HG02973 (cell line): ENCODE measurements around the gene PRDX5.

Experiments
- ATAC-seq: cut with Tn5 transposase; IDR thresholded peaks from one replicate; pipeline ENCODE4 v1.9.1; 2021; ENCODE audit warnings: moderate library complexity; ENCODE audit not compliant: unreplicated experiment

Gene PRDX5

DNA sequence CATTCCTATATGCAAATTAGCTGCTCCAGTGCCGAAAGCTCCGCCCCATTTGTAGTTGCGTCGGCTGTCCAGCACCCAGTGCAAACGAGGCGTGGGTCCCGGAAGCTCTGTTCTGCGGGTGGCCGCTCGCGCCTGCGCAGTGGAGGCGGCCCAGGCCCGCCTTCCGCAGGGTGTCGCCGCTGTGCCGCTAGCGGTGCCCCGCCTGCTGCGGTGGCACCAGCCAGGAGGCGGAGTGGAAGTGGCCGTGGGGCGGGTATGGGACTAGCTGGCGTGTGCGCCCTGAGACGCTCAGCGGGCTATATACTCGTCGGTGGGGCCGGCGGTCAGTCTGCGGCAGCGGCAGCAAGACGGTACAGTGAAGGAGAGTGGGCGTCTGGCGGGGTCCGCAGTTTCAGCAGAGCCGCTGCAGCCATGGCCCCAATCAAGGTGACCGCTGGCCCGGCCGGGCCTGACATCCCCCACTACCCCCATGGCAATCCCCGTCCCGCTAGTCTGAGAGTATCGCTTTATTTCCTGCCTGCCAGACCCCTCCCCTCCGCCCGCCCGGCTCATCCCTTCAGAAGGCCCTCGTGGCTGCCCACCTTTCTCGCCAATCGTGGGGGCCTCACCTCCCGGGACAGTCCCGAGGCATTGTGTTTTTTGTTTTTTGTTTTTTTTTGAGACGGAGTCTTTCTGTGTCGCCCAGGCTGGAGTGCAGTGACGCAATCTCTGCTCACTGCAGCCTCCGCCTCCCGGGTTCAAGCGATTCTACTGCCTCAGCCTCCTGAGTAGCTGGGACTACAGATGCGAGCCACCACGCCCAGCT, at the start of gene PRDX5:
Gene PRDX5, plus strand, starts transcription at position 161 of the 805 bp plus-strand sequence. Its CDS starts 95 bp downstream, at position 256.
- peak; percentile 59 for ATAC-seq

DNA sequence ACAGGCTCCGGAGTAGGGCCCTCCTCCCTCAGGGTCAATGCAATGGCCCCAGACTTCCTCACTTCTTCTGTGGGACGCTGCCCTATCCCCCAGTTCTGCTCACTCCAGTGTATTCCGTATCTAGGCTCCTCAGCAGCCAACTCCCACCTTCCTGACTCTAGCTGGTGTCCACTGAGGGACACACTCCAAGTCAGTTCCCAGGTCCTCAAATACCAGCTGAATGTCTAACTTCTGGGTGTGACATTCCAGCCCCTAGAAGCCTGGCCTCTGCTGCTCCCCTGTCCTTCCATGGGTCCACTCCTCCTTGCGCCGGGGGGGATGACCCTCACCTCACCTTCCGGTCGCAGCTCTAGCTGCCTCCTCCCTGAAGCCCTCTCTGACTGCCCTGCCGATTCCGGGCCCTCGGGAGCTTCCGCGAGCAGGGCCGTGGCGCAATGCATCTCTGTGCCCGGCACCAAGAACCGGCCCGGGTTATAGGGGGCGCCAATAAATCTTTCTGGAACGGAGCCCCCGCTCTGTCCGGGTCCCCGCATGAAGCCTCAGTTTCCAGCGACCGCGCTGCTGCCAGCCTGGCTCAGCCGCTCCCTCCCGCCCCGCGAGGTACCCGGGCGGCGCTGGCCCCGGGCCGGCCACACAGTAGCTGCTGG, 48.9 kb upstream of the PRDX5 start:
- peak; percentile 10 for ATAC-seq

GRCh38 chr11:64269540-64270220, 48.2 kb upstream of the PRDX5 start:
- peak; percentile 51 for ATAC-seq

DNA sequence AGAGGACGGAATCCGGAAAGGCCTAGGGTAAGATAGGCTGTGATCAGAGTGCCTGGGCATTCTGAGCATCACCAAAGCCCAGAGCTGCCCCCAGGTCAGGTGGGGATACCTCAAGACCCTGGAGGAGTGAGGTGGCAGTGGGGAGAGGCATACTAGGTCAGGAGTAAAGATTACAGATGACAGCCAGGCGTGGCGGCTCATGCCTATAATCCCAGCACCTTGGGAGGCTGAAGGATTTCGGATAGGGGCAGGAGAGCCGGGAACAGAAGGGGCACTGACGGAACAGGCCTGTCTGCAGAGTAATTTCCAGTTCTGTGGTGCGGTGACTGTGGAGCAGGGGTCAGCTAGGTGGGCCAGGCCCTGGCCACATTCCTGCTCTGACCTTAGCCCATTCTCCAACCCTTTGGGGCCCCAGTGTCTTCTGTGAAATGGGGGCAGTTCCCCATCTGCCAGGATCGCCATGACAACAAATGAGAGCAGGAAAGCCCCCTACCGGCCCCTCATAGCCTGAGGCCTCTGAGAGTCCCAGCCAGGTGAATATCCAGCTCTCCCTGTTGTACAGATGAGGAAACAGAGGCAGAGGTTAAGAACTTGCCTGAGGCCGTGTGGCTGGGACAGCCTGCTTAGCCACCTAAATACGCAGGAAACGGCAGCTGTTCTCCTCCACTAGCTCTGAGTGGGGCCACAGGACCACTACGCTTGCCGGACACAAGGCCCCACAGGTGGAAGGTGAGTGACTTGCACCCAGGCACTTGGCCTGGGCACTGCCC, 42.7 kb upstream of the PRDX5 start:
- no peak for ATAC-seq

DNA sequence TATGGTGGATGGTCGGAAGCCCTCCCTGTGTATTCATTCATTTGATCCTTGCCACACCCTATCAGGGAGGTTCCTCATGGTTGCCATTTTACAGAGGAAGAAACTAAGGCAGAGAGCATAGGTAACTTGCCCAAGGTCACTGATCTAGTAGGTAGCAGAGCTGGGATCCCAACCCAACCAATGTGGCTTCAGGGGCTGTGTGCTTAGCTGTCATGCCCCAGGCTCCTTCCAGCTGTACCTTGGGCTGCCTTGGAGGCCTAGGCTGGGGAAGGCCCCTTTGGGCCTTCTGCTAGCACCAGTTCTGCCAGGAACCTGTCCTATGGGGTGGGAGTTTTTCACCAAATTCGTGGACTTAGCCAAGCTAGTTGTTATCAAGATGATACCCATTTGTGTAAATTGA, 42.1 kb upstream of the PRDX5 start:
- ATAC-seq = no peak

DNA sequence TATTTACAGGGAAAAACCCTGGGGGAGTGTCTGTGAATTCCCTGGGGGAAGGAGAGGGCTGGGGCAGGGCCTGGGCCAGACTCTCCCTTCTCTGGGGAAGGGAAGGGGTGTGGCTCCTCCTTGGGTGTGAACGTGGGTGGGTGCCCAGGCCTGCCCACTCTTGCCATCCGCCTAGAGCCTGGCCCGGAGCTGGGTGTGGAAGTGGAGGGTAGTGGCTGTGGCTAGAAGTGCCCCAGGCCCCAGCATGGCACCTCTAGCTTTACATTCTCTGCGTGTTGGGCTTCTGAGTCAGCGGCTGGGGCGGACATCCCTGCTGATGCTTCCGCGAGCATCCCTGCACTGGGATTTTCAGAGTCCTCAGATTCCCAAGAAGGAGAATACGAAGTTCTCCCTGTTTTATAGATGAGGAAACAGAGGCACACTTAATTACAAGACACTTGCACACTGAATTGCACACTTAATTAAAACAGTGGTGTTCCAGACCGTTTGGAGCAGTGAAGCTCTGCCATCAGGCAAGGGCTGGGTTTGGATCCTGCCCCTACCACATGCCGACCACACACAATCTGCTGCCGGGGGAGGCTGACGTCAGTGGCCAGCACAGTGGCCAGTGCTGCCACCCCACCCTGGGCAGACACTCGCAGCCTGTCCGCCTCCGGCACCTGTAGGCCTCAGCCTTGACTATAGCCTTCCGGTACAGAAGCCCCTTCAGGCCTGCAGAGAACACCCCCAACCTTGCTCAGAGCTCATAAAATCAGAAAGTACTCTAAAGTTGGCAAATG, 41.1 kb upstream of the PRDX5 start:
- no peak for ATAC-seq

DNA sequence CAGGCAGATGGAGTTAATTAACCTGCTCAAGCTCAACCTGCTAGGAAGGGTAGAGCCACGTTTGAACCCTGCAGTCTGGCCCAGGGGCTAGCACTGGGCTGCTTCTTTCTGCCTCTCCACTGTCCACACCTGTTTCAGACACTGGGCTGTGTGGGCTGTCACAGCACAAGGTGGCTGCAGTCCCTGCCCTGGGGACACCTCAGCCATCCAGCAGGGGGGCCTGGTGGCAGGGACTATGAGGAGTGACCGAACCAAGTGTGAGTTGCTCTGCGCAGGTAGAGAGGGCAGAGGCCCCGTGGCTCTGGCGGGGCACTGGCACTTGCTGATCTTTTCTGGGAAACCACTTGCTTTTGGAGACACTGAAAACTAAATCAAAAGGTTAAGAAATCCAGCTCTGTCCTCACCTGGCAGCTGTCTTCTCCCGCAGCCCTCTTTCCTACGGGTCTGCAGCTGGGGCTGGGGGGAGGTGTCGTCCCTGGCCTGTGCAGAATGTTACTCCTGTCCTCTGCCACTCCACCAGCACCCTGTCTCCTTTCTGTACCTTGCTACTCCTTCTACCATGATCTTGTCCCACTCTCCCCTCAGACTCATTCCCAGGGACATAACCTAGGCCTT, 39.2 kb upstream of the PRDX5 start:
- ATAC-seq = no peak

DNA sequence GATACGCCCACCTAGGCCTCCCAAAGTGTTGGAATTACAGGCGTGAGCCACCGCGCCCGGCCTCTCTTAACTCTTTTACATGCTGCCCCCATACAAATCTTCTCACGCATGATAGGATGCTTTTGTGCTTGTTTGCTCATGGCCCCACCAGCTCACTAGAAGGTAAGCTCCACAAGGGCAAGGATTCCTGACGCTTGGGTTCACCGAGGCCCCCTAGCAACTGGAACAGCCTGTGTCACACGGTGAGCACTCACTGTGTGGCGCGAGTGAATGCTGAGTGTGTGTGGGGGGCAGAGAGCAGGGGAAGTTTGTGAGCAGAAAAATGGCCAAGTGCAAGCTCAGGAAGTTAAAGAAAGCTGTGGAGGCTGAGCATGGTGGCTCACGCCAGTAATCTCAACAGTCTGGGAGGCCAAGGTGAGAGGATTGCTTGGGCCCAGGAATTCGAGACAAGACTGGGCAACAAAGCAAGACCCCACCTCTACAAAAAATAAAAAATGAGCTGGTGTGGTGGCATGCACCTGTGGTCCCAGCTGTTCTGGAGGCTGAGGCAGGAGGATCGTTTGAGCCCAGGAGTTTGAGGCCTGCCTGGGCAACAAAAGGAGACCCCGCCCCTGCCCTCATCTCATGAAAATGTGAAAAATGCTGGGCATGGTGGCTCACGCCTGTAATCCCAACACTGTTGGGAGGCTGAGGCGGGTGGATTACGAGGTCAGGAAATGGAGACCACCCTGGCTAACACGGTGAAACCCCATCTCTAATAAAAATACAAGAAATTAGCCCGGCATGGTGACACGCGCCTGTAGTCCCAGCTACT, 35.8 kb upstream of the PRDX5 start:
- no peak for ATAC-seq

GRCh38 chr11:64283092-64283491, 34.8 kb upstream of the PRDX5 start:
- ATAC-seq = no peak

DNA sequence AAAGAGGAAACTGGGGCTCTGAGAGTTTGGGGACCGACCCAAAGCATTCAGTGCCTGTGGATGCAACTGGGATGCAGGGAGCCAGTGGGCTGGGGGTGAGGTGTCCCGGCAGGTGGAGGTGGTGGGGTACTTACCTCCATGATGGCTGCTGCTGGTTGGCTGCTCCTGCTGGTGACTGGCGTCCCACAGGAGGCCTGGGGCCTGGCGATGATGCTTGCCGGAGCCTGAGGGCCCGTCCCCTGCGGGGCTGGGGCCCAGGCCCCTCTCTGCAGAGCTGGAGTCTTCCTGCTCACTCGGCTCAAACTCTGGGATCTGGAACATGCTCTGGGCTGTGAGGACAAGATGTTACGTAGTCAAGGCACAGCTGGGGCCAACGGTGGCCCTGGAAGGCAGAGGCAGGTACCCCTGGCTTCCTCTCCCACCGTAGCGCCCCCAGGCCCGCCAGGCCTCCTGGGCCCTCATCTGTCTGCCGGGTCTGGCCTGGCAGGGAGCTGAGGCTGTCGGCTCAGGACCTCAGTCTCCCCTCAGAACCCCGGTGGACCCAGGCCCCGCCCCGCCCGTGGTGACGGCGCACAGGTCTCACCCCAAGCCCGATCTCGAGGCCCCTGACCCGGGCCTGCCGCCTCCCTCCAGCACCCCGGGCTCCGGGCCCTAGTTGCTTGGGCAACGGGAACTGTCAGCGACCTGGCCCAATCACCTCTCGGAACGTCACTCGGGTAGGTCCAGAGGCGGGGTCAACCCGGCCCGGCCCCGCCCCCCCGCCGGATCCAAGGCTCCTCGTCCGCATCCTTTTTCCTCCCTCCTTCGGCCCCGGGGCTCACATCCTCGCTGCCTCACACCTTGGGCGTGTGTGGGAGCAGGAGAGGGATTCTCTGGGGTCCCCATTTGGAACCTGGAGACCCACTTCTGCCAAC, 33.6 kb upstream of the PRDX5 start, which contains the start of gene BAD:
Gene BAD, minus strand, starts transcription at position 618 of the 914 bp plus-strand sequence. Its CDS starts 297 bp downstream, at position 321.
- peak; percentile 69 for ATAC-seq

- peak; percentile 43 for ATAC-seq
These were observed 32.7 kb upstream of the PRDX5 start, which contains the start of gene GPR137 for GRCh38 chr11:64284962-64285884. GPR137 (plus strand) TSS chr11:64285848; CDS start chr11:64286525, 677 bp downstream.

- ATAC-seq = no peak
These were observed 31.8 kb upstream of the PRDX5 start for GRCh38 chr11:64285885-64286800.

DNA sequence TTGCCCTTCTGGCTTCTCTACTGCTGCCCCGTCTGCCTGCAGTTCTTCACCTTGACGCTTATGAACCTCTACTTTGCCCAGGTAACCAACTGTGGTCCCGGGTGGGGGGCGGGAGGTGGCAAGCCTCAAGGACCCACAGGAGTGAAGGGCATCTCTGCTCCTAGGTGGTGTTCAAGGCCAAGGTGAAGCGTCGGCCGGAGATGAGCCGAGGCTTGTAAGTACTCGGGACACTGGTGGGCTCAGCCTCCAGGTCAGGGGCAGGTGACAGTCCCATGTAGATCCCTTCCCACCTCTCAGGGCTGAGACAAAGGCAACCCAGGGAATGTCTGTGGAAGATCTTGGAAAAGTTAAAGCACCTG, 31.1 kb upstream of the PRDX5 start:
- no peak for ATAC-seq

DNA sequence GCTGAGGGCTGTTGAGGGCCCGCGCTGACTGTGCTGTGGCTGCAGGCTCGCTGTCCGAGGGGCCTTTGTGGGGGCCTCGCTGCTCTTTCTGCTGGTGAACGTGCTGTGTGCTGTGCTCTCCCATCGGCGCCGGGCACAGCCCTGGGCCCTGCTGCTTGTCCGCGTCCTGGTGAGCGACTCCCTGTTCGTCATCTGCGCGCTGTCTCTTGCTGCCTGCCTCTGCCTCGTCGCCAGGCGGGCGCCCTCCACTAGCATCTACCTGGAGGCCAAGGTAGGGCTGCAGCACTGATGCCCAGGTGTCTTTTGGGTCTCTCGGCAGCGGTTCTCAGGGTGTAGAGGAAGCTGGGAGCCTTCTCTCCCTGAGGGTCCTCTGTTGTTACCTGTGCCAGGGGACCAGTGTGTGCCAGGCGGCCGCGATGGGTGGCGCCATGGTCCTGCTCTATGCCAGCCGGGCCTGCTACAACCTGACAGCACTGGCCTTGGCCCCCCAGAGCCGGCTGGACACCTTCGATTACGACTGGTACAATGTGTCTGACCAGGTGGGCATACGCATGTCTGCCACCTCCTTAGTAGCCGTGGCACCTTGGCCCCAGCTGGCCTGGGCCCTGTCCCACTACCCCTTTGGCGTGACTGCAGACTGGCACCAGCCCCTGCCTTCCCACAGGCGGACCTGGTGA, 30.1 kb upstream of the PRDX5 start:
- no peak for ATAC-seq

GRCh38 chr11:64288353-64288750, 29.6 kb upstream of the PRDX5 start:
- ATAC-seq = no peak
